Mucosa of rectum (tissue), 2 donors: ENCODE results near the gene MPL.
"Not testable (repeated sequence)": the region's sequence is repeated elsewhere in the genome, so short reads cannot be mapped to it uniquely, and the experiment has no call there.

Experiments
- H3K27ac ChIP-seq, 2 donors: one replicate each; pipeline ENCODE4 v1.7.0; 2013; ENCODE audit warnings: inconsistent platforms in 2 of 2, low read depth in 2 of 2, low read length in 2 of 2
- H3K27me3 ChIP-seq, 2 donors: one replicate each; pipeline ENCODE4 v1.7.0; 2013; ENCODE audit warnings: low read length in 2 of 2; ENCODE audit not compliant: control insufficient read depth in 2 of 2, insufficient read depth in 2 of 2
- H3K36me3 ChIP-seq, 2 donors: one replicate each; pipeline ENCODE4 v1.7.0; 2013; ENCODE audit warnings: low read length in 2 of 2; ENCODE audit not compliant: control insufficient read depth in 2 of 2, insufficient read depth in 2 of 2
- H3K4me1 ChIP-seq, 2 donors: one replicate each; pipeline ENCODE4 v1.7.0; 2013; ENCODE audit warnings: low read length in 2 of 2, mild to moderate bottlenecking in 1 of 2; ENCODE audit not compliant: control insufficient read depth in 2 of 2, insufficient read depth in 2 of 2
- H3K4me3 ChIP-seq, 2 donors: one replicate each; pipeline ENCODE4 v1.7.0; 2013; ENCODE audit warnings: low read length in 2 of 2
- H3K9ac ChIP-seq, 2 donors: one replicate each; pipeline ENCODE4 v1.7.0; 2013; ENCODE audit warnings: low read length in 2 of 2, low read depth in 1 of 2, mild to moderate bottlenecking in 1 of 2
- H3K9me3 ChIP-seq, 2 donors: one replicate each; pipeline ENCODE4 v1.7.0; 2013; ENCODE audit warnings: low read length in 2 of 2; ENCODE audit not compliant: control insufficient read depth in 2 of 2
- donor health status: healthy.
- donor health status: Normal muscosa, but diverticular disease.

Gene MPL

GRCh38 chr1:43363935-43364525 is 26.4 kb downstream of the MPL start:
- Histone ChIP-seq H3K9ac (peak overlapping the region in 1 of 2 donors; percentile 24), H3K27me3 (no peaks in the 10 kb centered on the region), H3K4me3 (no peak overlapping the region), H3K4me1 (peaks cover 41 to 53% of the 10 kb centered on the region in 2 donors), H3K27ac (no peak overlapping the region), H3K9me3 (no peaks in the 10 kb centered on the region), H3K36me3 (peaks cover 31 to 47% of the 10 kb centered on the region in 2 donors)

GRCh38 chr1:43365678-43366077 is 28.1 kb downstream of the MPL start:
- Histone ChIP-seq H3K36me3 (peaks cover 31 to 44% of the 10 kb centered on the region in 2 donors), H3K27me3 (no peaks in the 10 kb centered on the region), H3K4me3 (peak overlapping the region in 1 of 2 donors; percentile 66), H3K9me3 (no peaks in the 10 kb centered on the region), H3K4me1 (peaks cover 30 to 46% of the 10 kb centered on the region in 2 donors), H3K27ac (peak overlapping the region; percentile 98), H3K9ac (peak overlapping the region; percentile 58 to 96)

DNA sequence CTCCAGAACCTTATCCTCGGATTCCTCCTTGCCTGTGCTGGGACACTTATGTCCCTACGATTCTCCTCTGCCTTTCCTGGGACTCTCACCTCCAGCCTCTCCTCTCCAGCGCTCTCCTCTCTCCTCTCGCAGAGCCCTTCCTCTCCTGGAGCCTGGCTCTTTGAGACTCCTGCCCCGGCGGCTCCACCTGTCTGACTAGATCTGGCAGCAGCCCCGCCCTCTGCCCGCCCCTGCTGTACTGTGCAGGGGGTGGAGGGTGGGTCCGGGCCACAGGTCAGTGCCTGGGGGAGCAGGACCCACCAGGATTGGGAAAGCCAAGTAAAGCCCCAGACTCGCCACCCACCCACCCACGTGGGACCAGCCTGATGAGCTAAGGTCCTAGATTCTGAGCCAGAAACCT is 28.6 kb downstream of the MPL start:
- Histone ChIP-seq H3K4me1 (peaks cover 30 to 46% of the 10 kb centered on the region in 2 donors), H3K27me3 (no peaks in the 10 kb centered on the region), H3K9ac (peak overlapping the region; percentile 90 to 96), H3K36me3 (peaks cover 31 to 39% of the 10 kb centered on the region in 2 donors), H3K27ac (peak overlapping the region; percentile 98), H3K4me3 (peak overlapping the region; percentile 80 to 86), H3K9me3 (no peaks in the 10 kb centered on the region)

GRCh38 chr1:43366601-43367025 is 29.0 kb downstream of the MPL start:
- Histone ChIP-seq H3K27me3 (no peaks in the 10 kb centered on the region), H3K36me3 (peaks cover 31 to 38% of the 10 kb centered on the region in 2 donors), H3K27ac (peak overlapping the region; percentile 98), H3K4me3 (peak overlapping the region; percentile 80 to 86), H3K9ac (peak overlapping the region; percentile 90 to 96), H3K9me3 (no peaks in the 10 kb centered on the region), H3K4me1 (peaks cover 30 to 46% of the 10 kb centered on the region in 2 donors)

DNA sequence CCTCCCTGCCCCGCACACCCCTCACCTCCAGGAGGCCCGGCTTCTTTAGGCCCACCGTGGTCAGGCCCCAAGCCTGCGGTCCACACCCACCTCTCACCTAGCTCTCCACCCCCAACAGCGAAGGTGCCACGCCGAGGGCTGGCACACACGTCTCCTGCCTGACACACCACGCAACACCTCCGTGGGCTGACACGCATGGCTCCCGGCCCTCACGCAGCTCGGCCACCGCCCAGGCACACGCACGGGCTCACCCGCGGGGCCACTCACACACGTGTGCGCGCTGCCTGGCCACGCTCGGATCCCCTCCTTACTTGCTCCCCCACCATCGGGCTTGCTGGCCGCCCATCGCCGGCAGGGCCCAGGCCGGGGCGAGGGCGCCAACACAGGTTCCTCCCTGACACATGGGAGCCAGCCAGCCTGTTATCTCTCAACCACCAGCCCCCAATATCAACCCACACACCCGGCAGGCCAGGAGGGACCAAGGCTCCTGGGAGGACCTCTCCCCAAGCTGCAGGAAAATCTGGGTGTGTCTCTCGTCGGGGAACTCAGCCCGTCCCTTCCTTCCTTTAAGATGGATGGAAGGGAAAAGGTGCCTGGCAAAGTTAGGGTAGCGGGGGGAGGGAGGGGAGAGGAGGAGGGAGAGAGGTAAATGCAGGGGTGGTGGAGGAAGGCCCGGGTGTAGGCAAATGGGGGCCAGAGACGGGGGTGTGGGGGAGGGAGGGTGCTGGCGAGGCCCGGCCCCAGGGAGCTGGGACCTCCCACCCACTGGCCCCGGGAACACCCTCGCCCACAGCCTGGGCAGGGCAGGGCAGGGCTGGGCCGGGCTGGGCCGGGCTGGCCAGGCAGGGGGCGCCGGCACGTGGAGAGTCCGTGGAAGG is 29.6 kb downstream of the MPL start:
- H3K4me1 ChIP-seq = peaks cover 30 to 46% of the 10 kb centered on the region in 2 donors
- H3K27ac ChIP-seq = peak overlapping the region; percentile 98
- H3K27me3 ChIP-seq = no peaks in the 10 kb centered on the region
- H3K9ac ChIP-seq = peak overlapping the region; percentile 90 to 96
- peaks cover 26 to 33% of the 10 kb centered on the region in 2 donors for H3K36me3 ChIP-seq
- peak overlapping the region; percentile 80 to 86 for H3K4me3 ChIP-seq
- H3K9me3 ChIP-seq = no peaks in the 10 kb centered on the region

GRCh38 chr1:43367904-43368645 is 30.5 kb downstream of the MPL start, which contains the start of gene ELOVL1:
ELOVL1 (minus strand) TSS chr1:43368011; CDS start chr1:43365609, 2,402 bp downstream.
- Histone ChIP-seq H3K4me3 (peak within 1 kb of the TSS; percentile 80 to 86), H3K4me1 (peaks cover 30 to 46% of the 10 kb centered on the region in 2 donors), H3K9me3 (no peaks in the 10 kb centered on the region), H3K27ac (peak within 1 kb of the TSS; percentile 98), H3K27me3 (no peaks in the 10 kb centered on the region), H3K9ac (peak within 1 kb of the TSS; percentile 90 to 96), H3K36me3 (peaks cover 26 to 31% of the 10 kb centered on the region in 2 donors)

GRCh38 chr1:43368646-43369020 is 31.0 kb downstream of the MPL start:
- peak overlapping the region; percentile 98 for H3K27ac ChIP-seq
- H3K9ac ChIP-seq = peak overlapping the region; percentile 77
- H3K4me3 ChIP-seq = peak overlapping the region; percentile 65 to 74
- H3K4me1 ChIP-seq = peaks cover 30 to 42% of the 10 kb centered on the region in 2 donors
- H3K9me3 ChIP-seq = no peaks in the 10 kb centered on the region
- peaks cover 22 to 28% of the 10 kb centered on the region in 2 donors for H3K36me3 ChIP-seq
- H3K27me3 ChIP-seq = no peaks in the 10 kb centered on the region

GRCh38 chr1:43369779-43370178 is 32.2 kb downstream of the MPL start:
- not testable (repeated sequence) for H3K4me3 ChIP-seq, H3K9me3 ChIP-seq, H3K27me3 ChIP-seq, H3K9ac ChIP-seq, H3K27ac ChIP-seq
- Histone ChIP-seq H3K36me3 (peaks cover 11 to 17% of the 10 kb centered on the region in 2 donors), H3K4me1 (peaks cover 22 to 33% of the 10 kb centered on the region in 2 donors)

- Histone ChIP-seq H3K27ac (no peak overlapping the region), H3K9me3 (no peaks in the 10 kb centered on the region), H3K9ac (no peak overlapping the region), H3K27me3 (no peaks in the 10 kb centered on the region), H3K4me3 (no peak overlapping the region), H3K4me1 (peaks cover 18 to 27% of the 10 kb centered on the region in 2 donors), H3K36me3 (peaks cover 4 to 11% of the 10 kb centered on the region in 2 donors)
These were observed 32.9 kb downstream of the MPL start for GRCh38 chr1:43370564-43370963.
